HL-60/S4 (cell line): ENCODE measurements around the gene CHRDL1.
"Not testable (repeated sequence)": the region's sequence is repeated elsewhere in the genome, so short reads cannot be mapped to it uniquely, and the experiment has no call there.

Source experiments
- in situ Hi-C: fragments of 300-500 bp; cut with MboI; formaldehyde crosslinking; loops from 2 replicates; pipeline ENCODE4 v1.14.3; 2022; ENCODE audit warnings: low sequenced_read_pairs

Gene CHRDL1

DNA sequence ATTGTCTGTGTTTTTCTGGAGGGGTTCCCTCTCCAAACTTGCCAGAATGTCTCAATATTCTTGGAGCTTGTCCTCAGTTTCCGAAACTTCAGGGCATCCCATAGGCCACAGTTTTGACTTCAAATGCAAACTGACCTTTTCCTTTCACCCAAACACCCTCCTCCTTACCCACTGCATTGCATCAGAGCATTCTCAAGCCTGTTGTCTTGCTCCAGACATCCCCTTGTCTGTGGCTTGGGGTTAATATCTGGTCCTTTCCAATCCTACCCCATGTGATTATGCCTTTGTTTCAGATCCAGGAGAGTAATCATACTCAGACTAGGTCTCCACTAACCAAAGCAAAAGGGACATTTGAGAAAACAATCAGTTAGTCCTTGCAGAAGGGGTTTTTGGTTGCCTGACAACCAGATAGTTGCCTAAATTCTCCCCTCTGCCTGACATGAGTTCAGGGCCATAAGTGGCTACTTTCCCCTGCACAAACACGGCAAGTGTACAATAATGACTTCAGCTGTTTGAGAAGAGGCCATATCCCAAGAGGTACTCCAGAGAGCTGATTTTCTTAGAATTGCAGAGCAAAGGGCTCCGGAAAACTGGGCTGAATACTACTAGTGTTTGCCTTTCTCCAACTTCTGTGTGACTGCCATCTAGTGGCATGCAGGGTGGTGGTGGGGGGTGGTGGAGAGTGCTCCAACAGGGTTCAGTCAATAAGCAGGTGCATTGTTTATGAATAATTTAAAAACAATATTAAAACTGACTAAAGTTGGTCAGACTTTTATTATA lies 130.2 kb downstream of the CHRDL1 start:
- in situ Hi-C loops, result no loop called here

GRCh38 chrX:110657073-110657472 lies 138.5 kb downstream of the CHRDL1 start:
- in situ Hi-C loops, result no loop called here

DNA sequence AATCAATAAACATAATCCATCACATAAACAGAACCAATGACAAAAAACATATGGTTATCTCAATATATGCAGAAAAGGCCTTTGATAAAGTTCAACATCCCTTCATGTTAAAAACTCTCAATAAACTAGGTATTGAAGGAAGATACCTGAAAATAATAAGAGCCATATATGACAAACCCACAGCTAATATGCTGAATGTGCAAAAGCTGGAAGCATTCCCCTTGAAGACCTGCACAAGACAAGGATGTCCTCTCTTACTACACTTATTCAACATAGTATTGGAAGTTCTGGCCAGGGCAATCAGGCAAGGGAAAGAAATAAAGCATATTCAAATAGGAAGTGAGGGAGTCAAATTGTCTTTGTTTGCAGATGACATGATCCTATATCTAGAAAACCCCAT lies 141.3 kb downstream of the CHRDL1 start:
- in situ Hi-C loops, result not testable (repeated sequence)

DNA sequence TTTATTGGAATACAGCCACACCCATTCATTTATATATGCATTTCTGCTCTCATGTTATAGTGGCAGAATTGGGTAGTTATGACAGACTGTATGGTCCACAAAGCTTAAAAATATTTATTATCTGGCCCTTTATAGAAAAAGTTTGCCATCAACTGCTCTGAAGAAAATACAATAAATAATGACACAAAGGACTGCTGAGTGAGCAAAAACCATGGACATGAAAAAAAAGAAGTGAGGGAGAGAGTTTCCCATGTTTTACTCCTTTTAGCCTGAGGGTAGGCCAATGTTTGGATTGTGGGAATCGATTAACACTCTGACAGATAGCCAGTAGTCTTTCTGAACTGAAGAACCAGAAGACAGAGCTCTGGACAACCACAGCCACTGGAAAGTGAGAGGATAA lies 149.2 kb downstream of the CHRDL1 start:
- in situ Hi-C loops, result no loop called here
